Ovary (tissue), 9 donors: Measurements from ENCODE around the gene ENTR1. TPM values are rescaled to one million over a fixed set of nuclear protein-coding genes. Genes with fewer than 3 reads are reported as not detected.

Experiments used
- DNase-seq, 5 donors: peaks; one replicate each; pipeline ENCODE4 v3.0.0-alpha.2; 2019 to 2020
- H3K27ac ChIP-seq, 2 donors: fragments of 200-600 bp; one replicate each; pipeline versions ENCODE4 v1.5.1 to v1.8.0; 2019 to 2022
- H3K27me3 ChIP-seq: fragments of 200-600 bp; one replicate; pipeline ENCODE4 v1.8.0; 2022
- H3K36me3 ChIP-seq: fragments of 200-600 bp; sonication (generic); one replicate; pipeline ENCODE4 v1.5.1; 2019
- H3K4me1 ChIP-seq: one replicate; pipeline ENCODE4 v1.8.1; 2013; ENCODE audit warnings: mild to moderate bottlenecking, moderate library complexity; ENCODE audit not compliant: insufficient read depth
- H3K4me3 ChIP-seq: fragments of 200-600 bp; sonication (generic); one replicate; pipeline ENCODE4 v1.5.1; 2017
- H3K9me3 ChIP-seq, 2 donors: fragments of 200-600 bp in 1 of 2; sonication (generic) in 1 of 2; one replicate each; pipeline versions ENCODE4 v1.5.1 to v1.8.1; 2013 to 2019; ENCODE audit warnings: mild to moderate bottlenecking in 1 of 2, moderate library complexity in 1 of 2
- EP300 ChIP-seq: sonication (generic); formaldehyde crosslinking; IDR thresholded peaks from one replicate; pipeline ENCODE4 v1.6.1; 2017; ENCODE audit warnings: antibody characterized with exemption
- POLR2A ChIP-seq: fragments of 450-650 bp; IDR thresholded peaks from one replicate; pipeline ENCODE4 v1.6.1; 2017; ENCODE audit warnings: antibody characterized with exemption, mild to moderate bottlenecking, moderate library complexity
- WGBS, 3 donors: extraction: QIAGEN DNeasy Blood & Tissue Kit in 1 of 3; methylation state at CpG; one replicate each; pipeline versions ENCODE4 v1.1.5 to v1.1.7; 2013 to 2017; 5-methylcytosine and 5-hydroxymethylcytosine counted together
- intact Hi-C, 4 donors: fragments of 100-400 bp; cut with DNase I; formaldehyde crosslinking; loops; one replicate each; pipeline versions ENCODE4 v1.11.0 to v1.15.1; 2022 to 2023
- polyA plus RNA-seq, 2 donors: library from polyadenylated mRNA; stranded (reverse); fragments of 200-250 nt in 1 of 2; fragments of 350-450 nt in 1 of 2; fragmentation: Illumina TruSeq in 1 of 2; extraction: RNeasy Lipid Tissue Mini Kit (QIAGEN cat#74804) in 1 of 2; gene quantifications; one replicate each; pipeline ENCODE4 v1.2.3, GENCODE V29; 2013 to 2014
- total RNA-seq, 7 donors: library from RNA; depleted of rRNA in 2 of 7; stranded (reverse); fragments of >200 nt in 2 of 7; fragmentation: NEBNext Ultra II Directional in 3 of 7; extraction: Animal tissue kit (Norgen Biotek cat#: 25700) in 3 of 7; gene quantifications; one replicate each; pipeline versions ENCODE4 v1.1.0 to v1.2.4, GENCODE V29; 2016 to 2023
- TF ChIP-seq, protein P1 (sequence below), 3 donors: fragments of 450-650 bp in 2 of 3; fragments of 200-600 bp in 1 of 3; IDR thresholded peaks; one replicate each; pipeline versions ENCODE4 v1.5.1 to v1.8.0; 2016 to 2022; ENCODE audit warnings: antibody characterized with exemption in 3 of 3, mild to moderate bottlenecking in 1 of 3
- donor health status: DM: no; HTN: no; CAD: no; lungs with moderate emphysema.
- donor health status: DM: no; HTN: no; CAD: no.
- donor health status: Bipolar disorder and iron deficiency.
- donor health status: DM: yes; HTN: yes; CAD: no.
- donor health status: DM: no; HTN: no; CAD: no.
- donor health status: DM: yes; HTN: yes; CAD: no.

Gene ENTR1
- total and polyA plus RNA-seq, 9 donors: 19.3 to 52.5 (median 27.2) TPM

DNA sequence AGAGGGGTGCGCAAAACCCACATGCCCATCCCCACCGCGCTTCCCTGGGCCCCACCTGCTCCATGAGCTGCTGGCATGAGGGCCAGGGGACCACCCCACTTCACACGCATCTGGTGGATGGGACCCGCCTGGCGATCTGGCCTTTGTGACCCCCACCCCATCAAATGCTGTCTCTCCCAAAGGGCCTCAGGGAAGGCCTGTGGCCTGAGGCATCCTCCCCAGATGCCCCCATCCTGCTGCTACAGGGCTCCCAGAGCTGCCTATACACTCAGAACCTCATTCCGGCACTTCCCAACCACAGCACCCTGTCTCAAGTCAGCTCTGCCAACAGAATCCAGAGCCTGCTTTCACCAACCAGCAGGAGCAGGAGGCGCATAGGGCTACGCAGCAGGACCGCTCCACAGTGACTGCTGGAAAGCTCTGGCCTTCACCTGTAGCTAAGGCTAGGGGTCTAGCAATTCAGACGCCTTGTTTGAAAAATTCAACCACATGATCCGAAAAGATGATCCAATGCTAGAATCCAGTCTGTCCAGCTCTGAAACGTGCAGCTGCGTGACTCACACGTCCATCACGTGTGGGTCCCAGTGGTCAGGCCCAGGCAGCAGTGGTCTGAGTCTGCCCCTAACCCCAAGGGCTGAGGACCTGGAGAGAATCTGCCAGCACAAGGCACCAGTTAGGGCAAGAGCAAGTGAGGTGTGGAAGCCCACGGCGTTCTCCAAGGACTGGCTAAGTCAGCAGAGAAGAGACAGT, 9.1 kb downstream of the ENTR1 start:
- TF ChIP-seq, protein P1, sequence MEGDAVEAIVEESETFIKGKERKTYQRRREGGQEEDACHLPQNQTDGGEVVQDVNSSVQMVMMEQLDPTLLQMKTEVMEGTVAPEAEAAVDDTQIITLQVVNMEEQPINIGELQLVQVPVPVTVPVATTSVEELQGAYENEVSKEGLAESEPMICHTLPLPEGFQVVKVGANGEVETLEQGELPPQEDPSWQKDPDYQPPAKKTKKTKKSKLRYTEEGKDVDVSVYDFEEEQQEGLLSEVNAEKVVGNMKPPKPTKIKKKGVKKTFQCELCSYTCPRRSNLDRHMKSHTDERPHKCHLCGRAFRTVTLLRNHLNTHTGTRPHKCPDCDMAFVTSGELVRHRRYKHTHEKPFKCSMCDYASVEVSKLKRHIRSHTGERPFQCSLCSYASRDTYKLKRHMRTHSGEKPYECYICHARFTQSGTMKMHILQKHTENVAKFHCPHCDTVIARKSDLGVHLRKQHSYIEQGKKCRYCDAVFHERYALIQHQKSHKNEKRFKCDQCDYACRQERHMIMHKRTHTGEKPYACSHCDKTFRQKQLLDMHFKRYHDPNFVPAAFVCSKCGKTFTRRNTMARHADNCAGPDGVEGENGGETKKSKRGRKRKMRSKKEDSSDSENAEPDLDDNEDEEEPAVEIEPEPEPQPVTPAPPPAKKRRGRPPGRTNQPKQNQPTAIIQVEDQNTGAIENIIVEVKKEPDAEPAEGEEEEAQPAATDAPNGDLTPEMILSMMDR (IDR thresholded peaks at IDR 0.05): no peak
- TF ChIP-seq EP300 (no peak), POLR2A (no peak)
- no peaks in the 10 kb centered on the region for H3K36me3 ChIP-seq
- H3K4me1 ChIP-seq: peaks cover 13% of the 10 kb centered on the region
- no peak overlapping the region for H3K27ac ChIP-seq
- H3K4me3 ChIP-seq: no peak overlapping the region
- H3K9me3 ChIP-seq: no peaks in the 10 kb centered on the region
- H3K27me3 ChIP-seq: no peaks in the 10 kb centered on the region
- intact Hi-C loops: loop anchor here in 2 of 4 donors (2.0 to 5.0 kb wide), 2 partner anchors 89 to 91 kb away; no protein-coding TSS in a partner anchor
- WGBS, 3 donors: 85 to 89% (median 88%) methylated on average over 18 of the region's 18 CpGs
- DNase-seq: no peak

DNA sequence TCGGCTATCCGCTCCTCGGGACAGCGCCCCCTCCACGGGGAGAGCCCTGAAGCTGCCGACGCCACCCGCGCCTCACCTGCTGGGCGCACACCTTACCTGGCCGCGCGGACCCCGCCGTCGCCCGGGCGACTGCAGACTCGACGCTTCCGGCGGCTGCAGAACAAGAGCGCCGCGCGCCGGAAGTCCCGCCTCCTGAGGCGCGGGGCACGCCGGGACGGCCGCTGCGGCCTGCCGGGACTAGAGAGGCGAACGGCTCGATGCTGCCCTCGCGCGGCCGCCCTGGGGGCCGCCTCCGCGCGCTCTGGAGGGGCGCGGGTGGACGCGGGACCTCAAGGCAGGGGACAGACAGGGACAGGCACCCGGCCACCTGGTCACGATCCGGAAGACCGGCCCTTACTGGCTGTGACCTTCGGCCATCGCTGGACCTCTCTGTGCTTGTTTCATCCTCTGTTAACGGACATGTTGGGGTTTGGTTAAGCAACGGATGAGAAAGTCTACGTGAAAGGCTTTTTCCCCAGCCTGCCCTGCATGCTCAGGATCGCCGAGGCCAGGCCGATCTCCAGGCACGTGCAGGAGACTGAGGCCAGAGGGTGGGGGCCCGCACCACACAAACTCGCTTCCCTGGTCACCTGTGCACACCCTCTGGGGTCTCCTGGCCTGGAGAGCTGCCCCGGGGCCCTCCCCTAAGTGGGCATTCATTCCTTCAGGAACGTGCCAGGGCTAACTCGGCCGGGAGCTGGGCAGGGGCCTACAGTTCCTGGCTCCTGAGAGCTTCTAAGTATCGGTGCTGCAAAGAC, 10.2 kb downstream of the ENTR1 start, which contains the start of gene SNAPC4:
SNAPC4 (minus strand) TSS at position 133 of the 797 bp plus-strand sequence. CDS start 1,742 bp downstream, outside the sequence.
- intact Hi-C loops: loop anchor here in 2 of 4 donors (2.0 to 5.0 kb wide), 2 partner anchors 88 to 89 kb away; no protein-coding TSS in a partner anchor
- WGBS, 3 donors: 3 to 17% (median 3%) methylated on average over 22 to 71 of the region's 71 CpGs
- Histone ChIP-seq H3K27ac (no peak within 1 kb of the TSS), H3K27me3 (no peaks in the 10 kb centered on the region), H3K9me3 (no peaks in the 10 kb centered on the region), H3K36me3 (no peaks in the 10 kb centered on the region), H3K4me3 (peak within 1 kb of the TSS; percentile 89), H3K4me1 (peaks cover 13% of the 10 kb centered on the region)
- TF ChIP-seq, protein P1 (IDR thresholded peaks at IDR 0.05): peak; percentile 90 to 96 (median 92)
- TF ChIP-seq POLR2A: no peak
- peak; percentile 78 to 92 (median 86) for DNase-seq

DNA sequence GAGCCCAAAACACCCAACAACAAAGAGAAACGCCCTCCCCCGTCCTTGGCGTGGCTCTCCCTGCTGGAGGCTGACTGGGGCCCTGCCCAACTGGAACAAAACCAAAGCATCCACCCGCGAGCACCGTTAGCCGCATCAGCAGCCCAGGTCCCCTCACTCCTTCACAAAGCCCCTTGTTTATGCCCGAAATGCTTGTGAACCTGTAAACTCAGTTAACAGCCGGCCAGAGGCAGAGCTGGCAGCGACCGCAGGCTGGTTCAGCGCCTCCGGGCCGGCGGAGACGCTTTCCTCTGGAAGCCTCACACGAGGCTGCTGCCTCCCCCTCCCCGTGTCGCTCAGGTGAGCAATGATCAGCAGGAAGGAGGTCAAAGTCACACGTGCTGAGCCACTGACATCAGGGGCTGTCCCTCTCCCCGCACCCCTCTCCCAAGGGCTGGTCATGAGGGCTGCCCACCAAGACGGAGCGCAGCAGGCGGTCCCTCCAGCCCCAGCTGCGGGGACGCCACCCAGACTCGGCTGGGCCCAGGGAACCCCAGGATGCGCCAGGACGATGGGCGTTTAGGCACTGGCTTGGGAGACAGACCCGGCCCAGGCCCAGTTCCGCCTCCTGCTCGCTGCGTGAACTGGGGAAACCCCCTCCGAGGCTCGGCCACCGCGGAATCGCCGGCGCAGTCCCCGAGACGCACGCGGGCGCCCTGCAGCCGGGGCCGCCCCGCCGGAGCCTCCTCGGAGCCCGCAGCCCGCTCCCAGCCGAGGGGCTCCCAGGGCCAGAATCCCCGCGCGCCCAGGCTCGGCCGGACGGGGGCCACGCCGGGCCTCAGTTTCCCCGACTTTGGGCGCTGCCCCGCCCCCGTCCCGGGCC, 11.0 kb downstream of the ENTR1 start:
- WGBS, 3 donors: 0 to 1% (median 0%) methylated on average over 31 to 67 of the region's 67 CpGs
- Histone ChIP-seq H3K9me3 (no peaks in the 10 kb centered on the region), H3K36me3 (no peaks in the 10 kb centered on the region), H3K27me3 (no peaks in the 10 kb centered on the region), H3K4me1 (peaks cover 13% of the 10 kb centered on the region), H3K27ac (no peak overlapping the region), H3K4me3 (peak overlapping the region; percentile 89)
- TF ChIP-seq POLR2A: no peak
- TF ChIP-seq, protein P1 (IDR thresholded peaks at IDR 0.05): no peak
- TF ChIP-seq EP300: no peak
- intact Hi-C loops: loop anchor here in 2 of 4 donors (2.0 to 5.0 kb wide), 2 partner anchors 87 to 89 kb away; no protein-coding TSS in a partner anchor
- DNase-seq: peak in 2 of 5 donors; percentile 29 to 43

DNA sequence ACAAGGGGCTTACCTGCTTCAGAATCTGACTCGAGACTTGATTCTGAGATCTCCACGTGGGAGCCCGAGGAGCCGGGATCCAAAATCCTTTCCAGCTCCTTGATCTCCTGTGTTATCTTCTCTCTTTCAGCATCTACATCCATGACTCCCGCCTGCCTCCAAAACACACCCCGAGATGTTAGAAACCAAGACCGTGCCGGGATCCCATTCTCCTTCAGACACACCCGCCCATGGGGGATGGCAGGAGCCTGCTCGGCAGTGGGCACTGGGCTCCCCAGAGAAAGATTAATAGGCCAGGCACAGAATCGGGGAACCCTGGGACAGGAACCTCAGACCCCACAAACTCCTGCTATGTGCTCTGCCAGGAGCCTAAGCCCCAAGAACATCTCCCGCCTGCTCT, 12.1 kb downstream of the ENTR1 start:
- Histone ChIP-seq H3K4me3 (no peak overlapping the region), H3K27me3 (no peaks in the 10 kb centered on the region), H3K9me3 (no peaks in the 10 kb centered on the region), H3K36me3 (no peaks in the 10 kb centered on the region), H3K4me1 (peaks cover 13% of the 10 kb centered on the region), H3K27ac (no peak overlapping the region)
- intact Hi-C loops: no loop called here
- WGBS, 3 donors: 88 to 90% (median 89%) methylated on average over 12 of the region's 12 CpGs
- TF ChIP-seq EP300: no peak
- TF ChIP-seq, protein P1 (IDR thresholded peaks at IDR 0.05): no peak
- TF ChIP-seq POLR2A: no peak
- DNase-seq: no peak
